Neutrophil (primary cell): Measurements from ENCODE around the gene CBFB.

Source experiments
- H3K27ac ChIP-seq: fragments of 200-600 bp; sonication (generic); 2 replicates; pipeline ENCODE4 v1.5.1; 2016; ENCODE audit warnings: mild to moderate bottlenecking, moderate library complexity
- H3K27me3 ChIP-seq: fragments of 200-600 bp; sonication (generic); 2 replicates; pipeline ENCODE4 v1.6.0; 2016; ENCODE audit warnings: mild to moderate bottlenecking
- H3K36me3 ChIP-seq: fragments of 200-600 bp; sonication (generic); 2 replicates; pipeline ENCODE4 v1.5.1; 2017
- H3K4me1 ChIP-seq, 2 experiments: fragments of 200-600 bp in 1 of 2; sonication (generic) in 1 of 2; 1 replicate in 1 of 2; 2 replicates in 1 of 2; pipeline versions ENCODE4 v1.5.1 to v1.6.1; 2013 to 2016; ENCODE audit warnings: low read depth in 1 of 2, low read length in 1 of 2, mild to moderate bottlenecking in 1 of 2, moderate library complexity in 1 of 2; ENCODE audit not compliant: control insufficient read depth in 1 of 2, insufficient read depth in 1 of 2
- H3K4me3 ChIP-seq, 2 experiments: fragments of 200-600 bp in 1 of 2; sonication (generic) in 1 of 2; 1 replicate in 1 of 2; 2 replicates in 1 of 2; pipeline ENCODE4 v1.5.1; 2013 to 2016; ENCODE audit warnings: low read depth in 1 of 2, low read length in 1 of 2, mild to moderate bottlenecking in 1 of 2, moderate library complexity in 1 of 2
- H3K9me3 ChIP-seq: fragments of 200-600 bp; sonication (generic); 2 replicates; pipeline ENCODE4 v1.5.1; 2016
- CTCF ChIP-seq: fragments of 200-600 bp; sonication (generic); IDR thresholded peaks from 2 replicates; pipeline ENCODE4 v1.5.1; 2016; ENCODE audit warnings: antibody characterized with exemption

CBFB gene

GRCh38 chr16:67112591-67113399, 83.8 kb downstream of the CBFB start:
- no peak for TF ChIP-seq CTCF
- H3K4me1 ChIP-seq = peaks cover 54 to 70% of the 10 kb centered on the region in 2 experiments
- H3K36me3 ChIP-seq = no peaks in the 10 kb centered on the region
- no peak overlapping the region for H3K27ac ChIP-seq
- H3K9me3 ChIP-seq = no peaks in the 10 kb centered on the region
- H3K4me3 ChIP-seq = no peak overlapping the region
- H3K27me3 ChIP-seq = no peaks in the 10 kb centered on the region

GRCh38 chr16:67114793-67115192, 85.8 kb downstream of the CBFB start:
- Histone ChIP-seq H3K27ac (no peak overlapping the region), H3K4me3 (no peak overlapping the region), H3K4me1 (peaks cover 47 to 63% of the 10 kb centered on the region in 2 experiments), H3K36me3 (peaks cover 2% of the 10 kb centered on the region), H3K9me3 (no peaks in the 10 kb centered on the region), H3K27me3 (no peaks in the 10 kb centered on the region)
- TF ChIP-seq CTCF = no peak

GRCh38 chr16:67115639-67116038, 86.7 kb downstream of the CBFB start:
- TF ChIP-seq CTCF = no peak
- H3K4me3 ChIP-seq = no peak overlapping the region
- H3K27me3 ChIP-seq = no peaks in the 10 kb centered on the region
- H3K4me1 ChIP-seq = peaks cover 40 to 56% of the 10 kb centered on the region in 2 experiments
- H3K9me3 ChIP-seq = no peaks in the 10 kb centered on the region
- peak overlapping the region; percentile 90 for H3K27ac ChIP-seq
- H3K36me3 ChIP-seq = peaks cover 10% of the 10 kb centered on the region

- no peak for TF ChIP-seq CTCF
- Histone ChIP-seq H3K27me3 (no peaks in the 10 kb centered on the region), H3K27ac (peak overlapping the region; percentile 90), H3K9me3 (no peaks in the 10 kb centered on the region), H3K4me3 (peak overlapping the region; percentile 42 to 47), H3K4me1 (peaks cover 30 to 46% of the 10 kb centered on the region in 2 experiments), H3K36me3 (peaks cover 15% of the 10 kb centered on the region)
These were observed 87.7 kb downstream of the CBFB start for GRCh38 chr16:67116388-67117311.

GRCh38 chr16:67117716-67118115, 88.8 kb downstream of the CBFB start:
- H3K27ac ChIP-seq = peak overlapping the region; percentile 90

More at GRCh38 chr16:67117716-67118115, 88.8 kb downstream of the CBFB start:
- H3K4me3 ChIP-seq = peak overlapping the region in 1 of 2 experiments; percentile 42
- no peaks in the 10 kb centered on the region for H3K27me3 ChIP-seq
- TF ChIP-seq CTCF = no peak
- H3K9me3 ChIP-seq = no peaks in the 10 kb centered on the region
- peaks cover 25 to 36% of the 10 kb centered on the region in 2 experiments for H3K4me1 ChIP-seq
- H3K36me3 ChIP-seq = peaks cover 24% of the 10 kb centered on the region
